ENCODE measurements around the gene UST.

GRCh38 chr6:148854992-148855391, 108.2 kb downstream of the UST start:
- no peak for TF ChIP-seq EZH2phosphoT487 (IDR thresholded peaks at IDR 0.05; ENCODE audit: borderline replicate concordance, low read depth, low read length)
- TF ChIP-seq, protein P1, sequence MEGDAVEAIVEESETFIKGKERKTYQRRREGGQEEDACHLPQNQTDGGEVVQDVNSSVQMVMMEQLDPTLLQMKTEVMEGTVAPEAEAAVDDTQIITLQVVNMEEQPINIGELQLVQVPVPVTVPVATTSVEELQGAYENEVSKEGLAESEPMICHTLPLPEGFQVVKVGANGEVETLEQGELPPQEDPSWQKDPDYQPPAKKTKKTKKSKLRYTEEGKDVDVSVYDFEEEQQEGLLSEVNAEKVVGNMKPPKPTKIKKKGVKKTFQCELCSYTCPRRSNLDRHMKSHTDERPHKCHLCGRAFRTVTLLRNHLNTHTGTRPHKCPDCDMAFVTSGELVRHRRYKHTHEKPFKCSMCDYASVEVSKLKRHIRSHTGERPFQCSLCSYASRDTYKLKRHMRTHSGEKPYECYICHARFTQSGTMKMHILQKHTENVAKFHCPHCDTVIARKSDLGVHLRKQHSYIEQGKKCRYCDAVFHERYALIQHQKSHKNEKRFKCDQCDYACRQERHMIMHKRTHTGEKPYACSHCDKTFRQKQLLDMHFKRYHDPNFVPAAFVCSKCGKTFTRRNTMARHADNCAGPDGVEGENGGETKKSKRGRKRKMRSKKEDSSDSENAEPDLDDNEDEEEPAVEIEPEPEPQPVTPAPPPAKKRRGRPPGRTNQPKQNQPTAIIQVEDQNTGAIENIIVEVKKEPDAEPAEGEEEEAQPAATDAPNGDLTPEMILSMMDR (conservative IDR thresholded peaks at IDR 0.05; ENCODE audit: low read length) = no peak

All from OCI-LY7 (cell line).